Type B pancreatic cell (in vitro differentiated cells): ENCODE data around the gene AMBRA1. TPM values are rescaled to one million over a fixed set of nuclear protein-coding genes. Genes with fewer than 3 reads are reported as not detected.

Experiments used
- DNase-seq: peaks from one replicate; pipeline ENCODE4 v3.0.0; 2021; ENCODE audit warnings: mixed read lengths; ENCODE audit not compliant: unreplicated experiment; ENCODE audit errors: extremely low spot score
- H3K27ac Mint-ChIP-seq: 2 replicates; pipeline ENCODE4 v1.8.0; 2021; ENCODE audit warnings: mild to moderate bottlenecking, mixed read lengths
- H3K27me3 Mint-ChIP-seq: 2 replicates; pipeline ENCODE4 v1.8.0; 2021; ENCODE audit warnings: mixed read lengths
- H3K36me3 Mint-ChIP-seq: 2 replicates; pipeline ENCODE4 v1.8.0; 2021; ENCODE audit warnings: mixed read lengths
- H3K4me1 Mint-ChIP-seq: one replicate; pipeline ENCODE4 v1.8.0; 2021; ENCODE audit warnings: mixed read lengths; ENCODE audit not compliant: unreplicated experiment
- H3K4me3 Mint-ChIP-seq: 2 replicates; pipeline ENCODE4 v1.8.0; 2021; ENCODE audit warnings: mild to moderate bottlenecking, mixed read lengths
- H3K9me3 Mint-ChIP-seq: 2 replicates; pipeline ENCODE4 v1.8.0; 2021; ENCODE audit warnings: mixed read lengths
- total RNA-seq: library from RNA; stranded (reverse); gene quantifications from 2 replicates; pipeline ENCODE4 v1.2.1, GENCODE V29; 2021; ENCODE audit warnings: low replicate concordance
- TF ChIP-seq, protein P1 (sequence below): fragments of 200-600 bp; sonication (generic); conservative IDR thresholded peaks from 2 replicates; pipeline ENCODE4 v1.5.0; 2021; ENCODE audit warnings: antibody characterized with exemption, mild to moderate bottlenecking

The AMBRA1 gene
- total RNA-seq, 1 donor from 2014 or later, result 38.8 TPM

DNA sequence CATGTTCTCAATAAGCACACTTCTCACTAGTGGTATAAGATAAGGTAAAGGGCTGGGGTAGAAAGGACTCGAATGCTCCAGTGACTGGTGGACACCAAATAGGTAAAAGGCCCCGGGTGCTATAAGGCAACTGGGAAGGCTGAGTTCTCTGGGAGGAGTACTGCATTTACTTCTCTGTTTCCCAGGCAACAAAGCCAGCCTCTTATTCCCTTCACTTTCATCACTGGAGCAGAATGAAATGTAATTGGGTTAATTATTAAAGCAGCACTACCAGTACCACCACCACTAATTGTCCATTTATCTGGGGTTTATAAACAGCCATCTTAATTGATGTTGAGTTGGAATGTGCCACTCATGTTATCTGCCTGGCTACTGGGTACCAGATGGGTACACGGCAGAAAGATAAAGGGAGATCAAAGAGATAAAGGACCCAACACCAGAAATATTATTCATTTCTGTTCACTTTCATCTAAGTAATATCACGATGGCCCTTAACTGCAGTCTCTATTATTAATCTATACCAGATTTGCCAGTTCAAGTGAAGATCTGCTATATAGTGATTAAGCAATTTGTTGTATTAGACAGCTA lies 107.9 kb downstream of the AMBRA1 start:
- TF ChIP-seq, protein P1, sequence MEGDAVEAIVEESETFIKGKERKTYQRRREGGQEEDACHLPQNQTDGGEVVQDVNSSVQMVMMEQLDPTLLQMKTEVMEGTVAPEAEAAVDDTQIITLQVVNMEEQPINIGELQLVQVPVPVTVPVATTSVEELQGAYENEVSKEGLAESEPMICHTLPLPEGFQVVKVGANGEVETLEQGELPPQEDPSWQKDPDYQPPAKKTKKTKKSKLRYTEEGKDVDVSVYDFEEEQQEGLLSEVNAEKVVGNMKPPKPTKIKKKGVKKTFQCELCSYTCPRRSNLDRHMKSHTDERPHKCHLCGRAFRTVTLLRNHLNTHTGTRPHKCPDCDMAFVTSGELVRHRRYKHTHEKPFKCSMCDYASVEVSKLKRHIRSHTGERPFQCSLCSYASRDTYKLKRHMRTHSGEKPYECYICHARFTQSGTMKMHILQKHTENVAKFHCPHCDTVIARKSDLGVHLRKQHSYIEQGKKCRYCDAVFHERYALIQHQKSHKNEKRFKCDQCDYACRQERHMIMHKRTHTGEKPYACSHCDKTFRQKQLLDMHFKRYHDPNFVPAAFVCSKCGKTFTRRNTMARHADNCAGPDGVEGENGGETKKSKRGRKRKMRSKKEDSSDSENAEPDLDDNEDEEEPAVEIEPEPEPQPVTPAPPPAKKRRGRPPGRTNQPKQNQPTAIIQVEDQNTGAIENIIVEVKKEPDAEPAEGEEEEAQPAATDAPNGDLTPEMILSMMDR, result no peak
- Mint-ChIP-seq H3K4me3 (no peak overlapping the region), H3K27me3 (no peaks in the 10 kb centered on the region), H3K9me3 (no peaks in the 10 kb centered on the region), H3K27ac (no peak overlapping the region), H3K36me3 (peaks cover 13% of the 10 kb centered on the region), H3K4me1 (peaks cover 24% of the 10 kb centered on the region)
- no peak for DNase-seq

DNA sequence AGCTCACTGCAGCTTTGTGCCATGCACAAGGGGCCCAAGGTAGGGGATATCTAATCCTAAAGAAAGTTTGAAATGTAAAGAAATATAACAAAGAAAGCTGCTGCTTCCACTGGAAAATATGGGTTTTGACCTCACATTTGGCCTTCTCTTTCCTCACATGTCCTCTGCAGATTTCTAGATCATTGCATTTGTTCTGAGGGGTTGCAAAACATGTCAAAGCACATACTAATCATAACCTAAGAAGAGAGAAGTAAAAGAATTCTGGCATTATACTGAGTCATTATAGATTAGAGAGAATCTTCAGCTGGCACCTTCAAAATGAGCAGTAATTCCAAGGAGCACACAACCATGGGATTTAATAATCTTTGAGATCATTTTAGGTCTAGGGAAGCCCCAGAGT lies 109.7 kb downstream of the AMBRA1 start:
- H3K27ac Mint-ChIP-seq, result no peak overlapping the region
- no peak overlapping the region for H3K4me3 Mint-ChIP-seq
- TF ChIP-seq, protein P1, result no peak
- DNase-seq, result no peak
- H3K36me3 Mint-ChIP-seq, result peaks cover 8% of the 10 kb centered on the region
- H3K27me3 Mint-ChIP-seq, result no peaks in the 10 kb centered on the region
- no peaks in the 10 kb centered on the region for H3K9me3 Mint-ChIP-seq
- H3K4me1 Mint-ChIP-seq, result peaks cover 20% of the 10 kb centered on the region

DNA sequence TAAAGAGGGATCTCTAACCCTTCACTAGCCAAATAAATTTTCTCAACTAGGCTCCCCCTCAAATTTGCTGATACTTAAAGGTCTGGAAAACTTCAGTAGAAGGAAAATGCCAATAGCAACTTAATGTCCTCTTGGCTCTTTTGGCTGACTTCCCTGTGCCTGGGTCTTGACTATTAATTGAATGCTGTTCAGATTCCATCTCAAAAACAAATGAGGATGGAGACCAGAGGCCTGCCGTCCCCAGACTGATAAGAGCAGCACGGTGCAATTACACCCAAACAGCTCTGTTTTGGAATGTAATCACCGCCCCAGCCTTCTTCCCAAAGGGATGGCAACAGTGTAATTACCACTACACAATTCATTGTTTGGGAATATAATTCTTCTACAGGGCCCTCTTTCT lies 112.9 kb downstream of the AMBRA1 start:
- Mint-ChIP-seq H3K27ac (no peak overlapping the region), H3K4me3 (no peak overlapping the region)
- TF ChIP-seq, protein P1, result no peak

DNA sequence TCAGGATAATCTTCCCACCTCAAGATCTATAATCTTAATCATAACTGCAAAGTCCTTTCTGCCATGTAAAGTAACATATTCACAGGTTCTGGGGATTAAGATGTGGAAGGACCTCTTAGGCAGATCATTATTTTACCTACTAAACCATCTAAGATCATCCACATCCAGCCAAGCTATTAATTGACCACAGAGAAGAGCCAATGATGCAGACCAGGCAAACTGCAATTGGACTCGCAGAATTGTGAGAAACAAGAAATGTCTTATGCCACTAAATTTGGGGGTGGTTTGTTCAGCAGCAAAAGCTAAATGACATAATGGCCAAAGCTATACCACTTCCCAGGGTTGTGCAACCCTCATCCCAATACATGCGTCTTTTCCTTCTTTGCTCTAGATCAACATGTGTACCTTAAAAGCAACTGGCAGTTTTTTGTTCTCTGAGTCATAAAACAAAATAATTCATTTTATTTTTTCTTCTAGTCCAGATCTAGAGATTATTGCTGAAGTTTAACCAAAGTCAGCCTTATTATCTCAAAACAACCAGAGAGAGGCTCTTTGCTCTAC lies 113.6 kb downstream of the AMBRA1 start:
- H3K27ac Mint-ChIP-seq, result no peak overlapping the region
- peaks cover 9% of the 10 kb centered on the region for H3K4me1 Mint-ChIP-seq
- no peaks in the 10 kb centered on the region for H3K27me3 Mint-ChIP-seq
- H3K4me3 Mint-ChIP-seq, result no peak overlapping the region
- TF ChIP-seq, protein P1, result no peak
- H3K36me3 Mint-ChIP-seq, result peaks cover 8% of the 10 kb centered on the region
- no peak for DNase-seq
- no peaks in the 10 kb centered on the region for H3K9me3 Mint-ChIP-seq

More for the DNA sequence above, 112.9 kb downstream of the AMBRA1 start:
- H3K36me3 Mint-ChIP-seq, result peaks cover 8% of the 10 kb centered on the region
- DNase-seq, result no peak
- H3K4me1 Mint-ChIP-seq, result peaks cover 16% of the 10 kb centered on the region
- no peaks in the 10 kb centered on the region for H3K9me3 Mint-ChIP-seq
- no peaks in the 10 kb centered on the region for H3K27me3 Mint-ChIP-seq

DNA sequence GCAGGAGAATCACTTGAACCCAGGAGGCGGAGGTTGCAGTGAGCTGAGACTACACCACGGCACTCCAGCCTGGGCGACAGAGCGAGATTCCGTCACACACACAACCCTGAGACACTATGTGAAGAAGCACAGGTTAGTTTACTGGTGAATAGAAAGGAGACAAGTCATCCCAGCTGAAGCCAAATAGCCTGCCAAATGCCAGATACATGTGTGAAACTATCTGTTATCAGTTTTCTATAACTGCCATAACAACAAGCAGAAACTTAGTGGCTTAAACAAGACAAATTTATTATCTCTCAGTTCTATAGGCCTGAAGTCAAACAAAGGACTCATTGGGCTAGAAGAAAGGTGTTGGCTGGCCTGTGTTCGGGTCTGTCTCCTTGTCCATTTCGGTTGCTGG lies 114.2 kb downstream of the AMBRA1 start:
- H3K4me1 Mint-ChIP-seq, result peaks cover 8% of the 10 kb centered on the region
- no peak overlapping the region for H3K4me3 Mint-ChIP-seq
- H3K36me3 Mint-ChIP-seq, result peaks cover 8% of the 10 kb centered on the region
- H3K27me3 Mint-ChIP-seq, result no peaks in the 10 kb centered on the region
- TF ChIP-seq, protein P1, result no peak
- no peak overlapping the region for H3K27ac Mint-ChIP-seq
- DNase-seq, result no peak
- no peaks in the 10 kb centered on the region for H3K9me3 Mint-ChIP-seq
